ENCODE data around the gene HAAO.

- TF ChIP-seq CTCF (IDR thresholded peaks at IDR 0.05) (no peak), POLR2A (IDR thresholded peaks at IDR 0.05) (no peak)
Observed at GRCh38 chr2:42752314-42752713, 40.1 kb downstream of the HAAO start.

Measured in right lobe of liver (tissue), 4 donors.